Endothelial cell of umbilical vein (primary cell): Measurements from ENCODE around the gene ZCRB1. TPM values are rescaled to one million over a fixed set of nuclear protein-coding genes. Genes with fewer than 3 reads are reported as not detected.

ENCODE experiments used
- BruUV-seq: library from RNA; stranded (reverse); fragments of 400-500 nt; replicated peaks from 2 replicates; lab custom pipeline; 2021; lab: Mats Ljungman, UMichigan
- CTCF ChIA-PET: fragments of 300-600, 350-600 bp; sonication (Branson Sonifier 250); formaldehyde crosslinking; loops from one replicate; lab custom pipeline; 2021; ENCODE audit warnings: antibody characterized with exemption, inconsistent platforms; lab: Charles Lee
- POLR2A ChIA-PET: fragments of 300-600, 350-600 bp; sonication (Branson Sonifier 250); formaldehyde crosslinking; loops from one replicate; lab custom pipeline; 2021; ENCODE audit warnings: antibody characterized with exemption, inconsistent platforms; lab: Charles Lee
- DNase-seq: peaks from one replicate; pipeline ENCODE4 v3.0.0-alpha.2; 2011; ENCODE audit warnings: low read depth, low spot score
- FAIRE-seq: peaks from 2 replicates; lab custom pipeline; 2011; peaks lifted over from hg19 to GRCh38; lab: Jason Lieb, UNC
- H2AFZ ChIP-seq: 2 replicates; pipeline ENCODE4 v1.6.0; 2012; ENCODE audit warnings: low read depth, low read length, control low read depth, inconsistent platforms
- H3K27ac ChIP-seq: 2 replicates; pipeline ENCODE4 v1.5.1; 2011; ENCODE audit warnings: low read depth, mild to moderate bottlenecking, control low read depth, low read length, moderate library complexity; ENCODE audit not compliant: insufficient read depth
- H3K27me3 ChIP-seq, 2 experiments: 2 replicates each; pipeline versions ENCODE4 v1.6.0 to v1.6.1; 2011; ENCODE audit warnings: low read length in 2 of 2, mixed read lengths in 1 of 2; ENCODE audit not compliant: control insufficient read depth in 2 of 2, insufficient read depth in 2 of 2
- H3K36me3 ChIP-seq, 2 experiments: 2 replicates in 1 of 2; 3 replicates in 1 of 2; pipeline ENCODE4 v1.5.1; 2011; ENCODE audit warnings: low read length in 2 of 2, mild to moderate bottlenecking in 1 of 2, moderate library complexity in 1 of 2; ENCODE audit not compliant: control insufficient read depth in 2 of 2, insufficient read depth in 2 of 2; ENCODE audit errors: extremely low read depth in 1 of 2
- H3K4me1 ChIP-seq: 3 replicates; pipeline ENCODE4 v1.5.1; 2011; ENCODE audit warnings: mild to moderate bottlenecking, low read length; ENCODE audit not compliant: control insufficient read depth, insufficient read depth; ENCODE audit errors: extremely low read depth
- H3K4me2 ChIP-seq: 2 replicates; pipeline ENCODE4 v1.6.1; 2011; ENCODE audit warnings: low read length, control low read depth, mixed read lengths; ENCODE audit not compliant: insufficient read depth
- H3K4me3 ChIP-seq, 3 experiments: fragments of 200-600 bp in 1 of 3; sonication (generic), shearing (Covaris generic) in 1 of 3; replicated peaks in 1 of 3; 2 replicates each; pipeline ENCODE4 v1.5.1; 2011 to 2016; ENCODE audit warnings: control low read depth in 3 of 3, low read length in 3 of 3, mild to moderate bottlenecking in 2 of 3, inconsistent platforms in 1 of 3, low read depth in 1 of 3, moderate library complexity in 1 of 3; ENCODE audit not compliant: insufficient read depth in 1 of 3
- H3K79me2 ChIP-seq: 2 replicates; pipeline ENCODE4 v1.6.0; 2012; ENCODE audit warnings: low read length, inconsistent platforms; ENCODE audit not compliant: control insufficient read depth, insufficient read depth
- H3K9ac ChIP-seq: replicated peaks from 2 replicates; pipeline ENCODE3; 2011; ENCODE audit warnings: low read length, control low read depth; ENCODE audit not compliant: insufficient read depth; ENCODE audit errors: extremely low read depth
- H3K9me1 ChIP-seq: replicated peaks from 3 replicates; pipeline ENCODE4 v1.6.0; 2011; ENCODE audit warnings: mild to moderate bottlenecking, low read length; ENCODE audit not compliant: control insufficient read depth, insufficient read depth; ENCODE audit errors: extremely low read depth
- H3K9me3 ChIP-seq: replicated peaks from 2 replicates; pipeline ENCODE4 v1.5.1; 2012; ENCODE audit warnings: low read length, inconsistent platforms; ENCODE audit not compliant: control insufficient read depth, insufficient read depth
- H4K20me1 ChIP-seq: replicated peaks from 2 replicates; pipeline ENCODE3; 2011; ENCODE audit warnings: mild to moderate bottlenecking, low read length; ENCODE audit not compliant: control insufficient read depth, insufficient read depth; ENCODE audit errors: extremely low read depth
- CTCF ChIP-seq, 2 donors: IDR thresholded peaks; 1 replicate in 1 of 2; 2 replicates in 1 of 2; pipeline ENCODE4 v1.5.1; 2011; ENCODE audit warnings: low read length in 2 of 2, mild to moderate bottlenecking in 2 of 2, moderate library complexity in 2 of 2, control low read depth in 1 of 2, inconsistent platforms in 1 of 2, low read depth in 1 of 2; ENCODE audit not compliant: insufficient read depth in 1 of 2; ENCODE audit errors: extremely low read depth in 1 of 2
- EZH2 ChIP-seq: IDR thresholded peaks from 2 replicates; pipeline ENCODE4 v1.6.1; 2012; ENCODE audit warnings: borderline replicate concordance, low read depth, mild to moderate bottlenecking, moderate library complexity, low read length, inconsistent platforms; ENCODE audit not compliant: severe bottlenecking
- FOS ChIP-seq: IDR thresholded peaks from 2 replicates; pipeline ENCODE4 v1.6.1; 2011; ENCODE audit warnings: mild to moderate bottlenecking, low read length, moderate library complexity, borderline replicate concordance; ENCODE audit not compliant: insufficient read depth
- GATA2 ChIP-seq: IDR thresholded peaks from 2 replicates; pipeline ENCODE4 v1.7.0; 2011; ENCODE audit warnings: low read depth, mild to moderate bottlenecking, moderate library complexity, mixed read lengths, low read length; ENCODE audit not compliant: insufficient read length, insufficient read depth
- JUN ChIP-seq: IDR thresholded peaks from 2 replicates; pipeline ENCODE4 v1.6.1; 2011; ENCODE audit warnings: borderline replicate concordance, low read depth; ENCODE audit not compliant: insufficient read length, insufficient read depth
- MAX ChIP-seq: IDR thresholded peaks from 2 replicates; pipeline ENCODE4 v1.6.1; 2011; ENCODE audit not compliant: insufficient read depth, insufficient read length
- POLR2A ChIP-seq: IDR thresholded peaks from 2 replicates; pipeline ENCODE4 v1.6.1; 2012; ENCODE audit warnings: low read depth, mild to moderate bottlenecking, control low read depth, low read length
- POLR2AphosphoS5 ChIP-seq: IDR thresholded peaks from 2 replicates; pipeline ENCODE4 v1.6.1; 2012; ENCODE audit warnings: low read depth, mild to moderate bottlenecking, control low read depth, low read length, moderate library complexity; ENCODE audit not compliant: insufficient read depth
- dilution Hi-C: fragments of 300-500 bp; cut with MboI; formaldehyde crosslinking; loops from one replicate; pipeline ENCODE4 v1.15.0; 2019; ENCODE audit warnings: low sequenced_read_pairs; ENCODE audit not compliant: extremely low pct_ligation_motif_present
- intact Hi-C: fragments of 100-400 bp; cut with micrococcal nuclease; formaldehyde crosslinking; loops from one replicate; pipeline ENCODE4 v1.10.0; 2022
- polyA plus RNA-seq, 4 experiments: library from polyadenylated mRNA; depleted of rRNA in 3 of 4; stranded (reverse) in 3 of 4; unstranded in 1 of 4; fragments of >200 nt; gene quantifications; 2 replicates each; pipeline versions ENCODE4 v1.2.1 to v1.2.3, GENCODE V29; 2011 to 2012; ENCODE audit warnings: missing spikeins in 1 of 4
- total RNA-seq: library from RNA; stranded (reverse); gene quantifications from 2 replicates; pipeline ENCODE4 v1.2.3, GENCODE V29; 2021

Gene ZCRB1
- total and polyA plus RNA-seq, 2 donors (not counting 3 experiments of a cell fraction or from before 2014, with no cell fraction given): 13.2 to 55.3 TPM

GRCh38 chr12:42283739-42284138 lies 42.2 kb downstream of the ZCRB1 start:
- Histone ChIP-seq H3K9me3 (no peaks in the 10 kb centered on the region), H3K4me3 (no peak overlapping the region), H3K9ac (no peak overlapping the region), H3K27ac (no peak overlapping the region), H3K36me3 (no peaks in the 10 kb centered on the region), H3K4me2 (no peak overlapping the region), H3K4me1 (no peaks in the 10 kb centered on the region), H3K9me1 (no peaks in the 10 kb centered on the region), H3K79me2 (no peaks in the 10 kb centered on the region), H4K20me1 (no peaks in the 10 kb centered on the region), H3K27me3 (peaks cover 4 to 5% of the 10 kb centered on the region in 2 experiments), H2AFZ (no peak overlapping the region)
- no TSS peak for BruUV-seq
- dilution Hi-C loops (no loop called here), intact Hi-C loops (no loop called here)
- no peak for FAIRE-seq
- ChIA-PET CTCF (interaction anchor here (1.2 to 1.3 kb wide), 2 partner anchors 9 to 10 kb away, joined by 3 read pairs; no protein-coding TSS in a partner anchor), POLR2A (no interaction called here)
- TF ChIP-seq CTCF (IDR thresholded peaks at IDR 0.05; ENCODE audit: extremely low read depth in 1 of 2, insufficient read depth in 1 of 2, low read depth in 1 of 2, low read length in 2 of 2) (no peak), MAX (no peak), GATA2 (no peak), JUN (no peak), EZH2 (no peak), POLR2AphosphoS5 (no peak), POLR2A (no peak), FOS (no peak)
- no peak for DNase-seq
